SJSA1 (cell line): Measurements from ENCODE around the gene HRH1. TPM values are rescaled to one million over a fixed set of nuclear protein-coding genes. Genes with fewer than 3 reads are reported as not detected.
"Not testable (repeated sequence)": the region's sequence is repeated elsewhere in the genome, so short reads cannot be mapped to it uniquely, and the experiment has no call there.

ENCODE experiments used
- DNase-seq, 2 experiments: peaks; one replicate each; pipeline ENCODE4 v3.0.0-alpha.2; 2015 to 2020; ENCODE audit warnings: low spot score in 2 of 2, low read depth in 1 of 2
- H3K27ac ChIP-seq: fragments of 250-450 bp; sonication (Bioruptor Pico); 2 replicates; pipeline ENCODE4 v1.5.1; 2020; ENCODE audit warnings: mild to moderate bottlenecking, moderate library complexity
- H3K27me3 ChIP-seq: fragments of 250-450 bp; sonication (Bioruptor Pico); replicated peaks from 2 replicates; pipeline ENCODE4 v1.5.1; 2020; ENCODE audit warnings: mild to moderate bottlenecking, moderate library complexity
- H3K36me3 ChIP-seq: fragments of 250-450 bp; sonication (Bioruptor Pico); 2 replicates; pipeline ENCODE4 v1.5.1; 2020; ENCODE audit warnings: mild to moderate bottlenecking
- H3K4me1 ChIP-seq: fragments of 250-450 bp; sonication (Bioruptor Pico); replicated peaks from 2 replicates; pipeline ENCODE4 v1.6.1; 2021; ENCODE audit warnings: mild to moderate bottlenecking
- H3K4me3 ChIP-seq: fragments of 250-450 bp; sonication (Bioruptor Pico); 2 replicates; pipeline ENCODE4 v1.5.1; 2020; ENCODE audit warnings: mild to moderate bottlenecking
- H3K9me3 ChIP-seq: fragments of 250-450 bp; sonication (Bioruptor Pico); replicated peaks from 2 replicates; pipeline ENCODE4 v1.5.1; 2020; ENCODE audit warnings: mild to moderate bottlenecking
- total RNA-seq: library from RNA; depleted of rRNA; stranded (reverse); fragments of >200 nt; shearing (Covaris generic); gene quantifications from 2 replicates; pipeline ENCODE4 v1.2.3, GENCODE V29; 2014

HRH1 gene
- total RNA-seq, 1 experiment from 2014 or later = 21.9 TPM

DNA sequence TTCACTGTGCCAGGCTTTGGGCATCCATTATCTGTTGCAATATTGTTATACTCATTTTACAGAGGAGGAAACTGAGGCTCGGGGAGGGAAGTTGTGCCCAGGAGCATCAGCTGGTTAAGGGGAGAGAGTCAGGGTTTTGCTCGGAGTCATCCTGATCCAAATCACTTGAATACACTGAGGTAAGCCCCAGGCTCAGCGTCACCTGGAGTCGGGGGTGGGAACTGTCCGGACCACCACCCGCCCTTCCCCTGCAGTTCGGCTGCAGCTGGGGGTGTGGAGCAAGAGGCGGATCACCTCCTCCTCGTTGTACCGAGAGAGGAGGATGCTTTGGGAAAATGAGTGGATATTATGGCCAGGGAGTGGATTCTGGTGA is 646 bp downstream of the HRH1 start:
- peak overlapping the region; percentile 71 for H3K27ac ChIP-seq
- peak in 1 of 2 experiments; percentile 44 for DNase-seq

GRCh38 chr3:11155341-11156025 is 1.2 kb downstream of the HRH1 start:
- Histone ChIP-seq H3K4me3 (peak overlapping the region; percentile 80), H3K36me3 (peaks cover 14% of the 10 kb centered on the region), H3K9me3 (no peaks in the 10 kb centered on the region), H3K27me3 (no peaks in the 10 kb centered on the region), H3K27ac (peak overlapping the region; percentile 71; the same call in 1 of the 2 replicates), H3K4me1 (peaks cover 44% of the 10 kb centered on the region)
- peak; percentile 65 to 80 for DNase-seq

More for the DNA sequence above, 646 bp downstream of the HRH1 start:
- peaks cover 8% of the 10 kb centered on the region for H3K36me3 ChIP-seq
- H3K27me3 ChIP-seq = no peaks in the 10 kb centered on the region
- H3K4me3 ChIP-seq = peak overlapping the region; percentile 80
- peaks cover 39% of the 10 kb centered on the region for H3K4me1 ChIP-seq
- no peaks in the 10 kb centered on the region for H3K9me3 ChIP-seq

DNA sequence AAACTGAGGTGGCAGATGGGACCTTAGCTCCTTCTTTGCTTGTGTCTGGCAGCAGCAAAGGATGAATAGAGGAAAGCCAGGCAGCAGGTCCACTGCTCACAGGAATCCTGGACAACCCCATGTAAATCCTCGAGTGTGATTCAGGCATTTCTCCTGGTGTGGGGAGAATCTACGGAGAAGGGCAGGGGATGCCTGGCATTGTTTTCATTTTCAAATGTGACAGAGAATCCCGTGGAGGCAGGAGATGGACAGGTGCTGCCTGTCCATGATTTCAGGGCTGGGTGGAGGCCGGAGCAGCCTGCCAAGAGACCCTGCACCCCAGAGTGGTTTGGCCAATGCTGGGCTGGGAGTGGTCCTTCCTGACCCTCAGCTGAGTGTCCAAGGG is 1.7 kb downstream of the HRH1 start:
- Histone ChIP-seq H3K27ac (no peak overlapping the region), H3K36me3 (peaks cover 19% of the 10 kb centered on the region), H3K27me3 (no peaks in the 10 kb centered on the region), H3K9me3 (no peaks in the 10 kb centered on the region), H3K4me3 (no peak overlapping the region; the same call in 1 of the 2 replicates), H3K4me1 (peaks cover 49% of the 10 kb centered on the region)
- no peak for DNase-seq

- H3K9me3 ChIP-seq = no peaks in the 10 kb centered on the region
- H3K4me3 ChIP-seq = no peak overlapping the region
- no peak for DNase-seq
- peaks cover 49% of the 10 kb centered on the region for H3K4me1 ChIP-seq
- no peak overlapping the region for H3K27ac ChIP-seq
- no peaks in the 10 kb centered on the region for H3K27me3 ChIP-seq
- peaks cover 24% of the 10 kb centered on the region for H3K36me3 ChIP-seq
Observed at GRCh38 chr3:11157421-11157820, 3.1 kb downstream of the HRH1 start.

- Histone ChIP-seq H3K36me3 (peaks cover 24% of the 10 kb centered on the region), H3K4me1 (peaks cover 41% of the 10 kb centered on the region), H3K4me3 (no peak overlapping the region), H3K27ac (peak overlapping the region; percentile 40), H3K27me3 (no peaks in the 10 kb centered on the region), H3K9me3 (no peaks in the 10 kb centered on the region)
- peak; percentile 61 to 73 for DNase-seq
Observed at GRCh38 chr3:11159421-11159904, 5.2 kb downstream of the HRH1 start.

DNA sequence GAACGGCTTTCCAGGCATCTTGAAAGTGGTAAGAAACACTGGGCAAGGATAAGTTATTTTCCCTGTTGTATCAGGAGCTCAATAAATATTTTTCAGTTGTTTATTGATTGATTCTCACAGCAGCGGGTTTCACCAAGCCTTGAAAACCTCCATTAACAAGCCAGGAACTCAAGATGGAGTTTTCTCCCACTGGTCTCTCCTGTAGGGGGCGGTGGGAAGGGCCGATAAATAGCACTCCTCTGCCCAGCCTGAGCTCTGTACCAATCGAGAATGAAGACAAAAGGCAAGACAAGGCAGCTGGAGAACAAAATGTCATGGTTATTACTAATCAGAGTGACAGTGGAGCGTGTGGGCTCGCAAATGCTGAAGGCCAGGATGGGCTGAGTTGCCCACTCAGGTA is 7.4 kb downstream of the HRH1 start:
- Histone ChIP-seq H3K4me1 (peaks cover 23% of the 10 kb centered on the region), H3K36me3 (peaks cover 22% of the 10 kb centered on the region), H3K27ac (no peak overlapping the region), H3K9me3 (no peaks in the 10 kb centered on the region), H3K4me3 (no peak overlapping the region), H3K27me3 (no peaks in the 10 kb centered on the region)
- no peak for DNase-seq

GRCh38 chr3:11162401-11163345 is 8.4 kb downstream of the HRH1 start:
- no peak for DNase-seq
- no peaks in the 10 kb centered on the region for H3K9me3 ChIP-seq
- H3K4me3 ChIP-seq = no peak overlapping the region
- no peaks in the 10 kb centered on the region for H3K27me3 ChIP-seq
- no peak overlapping the region for H3K27ac ChIP-seq
- peaks cover 25% of the 10 kb centered on the region for H3K4me1 ChIP-seq
- peaks cover 22% of the 10 kb centered on the region for H3K36me3 ChIP-seq

DNA sequence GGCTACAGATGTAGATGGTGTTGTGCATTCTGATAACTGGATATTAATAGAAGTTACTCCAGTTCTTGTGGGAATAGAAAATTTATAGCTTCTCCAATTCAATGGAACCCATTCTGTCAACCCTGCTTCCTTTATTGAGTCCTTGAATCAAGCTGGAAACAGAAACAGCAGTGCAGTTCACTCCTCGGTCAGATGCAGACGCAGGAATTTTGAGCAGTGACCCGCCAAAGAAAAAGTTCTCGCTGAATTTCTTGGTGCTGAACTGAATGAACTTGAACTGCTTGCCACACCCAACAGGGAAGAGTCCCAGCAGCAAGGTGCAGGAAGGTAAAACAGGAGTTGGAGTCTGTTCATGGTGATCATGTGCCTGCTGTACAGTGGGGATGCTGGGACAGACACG is 10.3 kb downstream of the HRH1 start:
- H3K27me3 ChIP-seq = no peaks in the 10 kb centered on the region
- H3K4me3 ChIP-seq = no peak overlapping the region
- H3K36me3 ChIP-seq = peaks cover 35% of the 10 kb centered on the region
- peaks cover 34% of the 10 kb centered on the region for H3K4me1 ChIP-seq
- no peak for DNase-seq
- no peaks in the 10 kb centered on the region for H3K9me3 ChIP-seq
- H3K27ac ChIP-seq = no peak overlapping the region

GRCh38 chr3:11165476-11165875 is 11.2 kb downstream of the HRH1 start:
- H3K27ac ChIP-seq = no peak overlapping the region
- no peaks in the 10 kb centered on the region for H3K27me3 ChIP-seq
- H3K9me3 ChIP-seq = no peaks in the 10 kb centered on the region
- peaks cover 34% of the 10 kb centered on the region for H3K4me1 ChIP-seq
- H3K36me3 ChIP-seq = peaks cover 27% of the 10 kb centered on the region
- DNase-seq = no peak
- H3K4me3 ChIP-seq = no peak overlapping the region

GRCh38 chr3:11166807-11167400 is 12.6 kb downstream of the HRH1 start:
- not testable (repeated sequence) for H3K27ac ChIP-seq, H3K4me3 ChIP-seq, H3K27me3 ChIP-seq, DNase-seq, H3K9me3 ChIP-seq
- Histone ChIP-seq H3K4me1 (peaks cover 43% of the 10 kb centered on the region), H3K36me3 (peaks cover 17% of the 10 kb centered on the region)

- Histone ChIP-seq H3K27me3 (no peaks in the 10 kb centered on the region), H3K36me3 (peaks cover 17% of the 10 kb centered on the region), H3K27ac (no peak overlapping the region), H3K4me1 (peaks cover 47% of the 10 kb centered on the region), H3K9me3 (no peaks in the 10 kb centered on the region), H3K4me3 (no peak overlapping the region)
- no peak for DNase-seq
Observed at GRCh38 chr3:11167590-11167989, 13.3 kb downstream of the HRH1 start.

- peak overlapping the region; percentile 82 for H3K27ac ChIP-seq
- peaks cover 47% of the 10 kb centered on the region for H3K4me1 ChIP-seq
- peaks cover 17% of the 10 kb centered on the region for H3K36me3 ChIP-seq
- no peaks in the 10 kb centered on the region for H3K9me3 ChIP-seq
- H3K27me3 ChIP-seq = no peaks in the 10 kb centered on the region
- no peak overlapping the region for H3K4me3 ChIP-seq
- no peak for DNase-seq
Observed at GRCh38 chr3:11168406-11168805, 14.1 kb downstream of the HRH1 start.

DNA sequence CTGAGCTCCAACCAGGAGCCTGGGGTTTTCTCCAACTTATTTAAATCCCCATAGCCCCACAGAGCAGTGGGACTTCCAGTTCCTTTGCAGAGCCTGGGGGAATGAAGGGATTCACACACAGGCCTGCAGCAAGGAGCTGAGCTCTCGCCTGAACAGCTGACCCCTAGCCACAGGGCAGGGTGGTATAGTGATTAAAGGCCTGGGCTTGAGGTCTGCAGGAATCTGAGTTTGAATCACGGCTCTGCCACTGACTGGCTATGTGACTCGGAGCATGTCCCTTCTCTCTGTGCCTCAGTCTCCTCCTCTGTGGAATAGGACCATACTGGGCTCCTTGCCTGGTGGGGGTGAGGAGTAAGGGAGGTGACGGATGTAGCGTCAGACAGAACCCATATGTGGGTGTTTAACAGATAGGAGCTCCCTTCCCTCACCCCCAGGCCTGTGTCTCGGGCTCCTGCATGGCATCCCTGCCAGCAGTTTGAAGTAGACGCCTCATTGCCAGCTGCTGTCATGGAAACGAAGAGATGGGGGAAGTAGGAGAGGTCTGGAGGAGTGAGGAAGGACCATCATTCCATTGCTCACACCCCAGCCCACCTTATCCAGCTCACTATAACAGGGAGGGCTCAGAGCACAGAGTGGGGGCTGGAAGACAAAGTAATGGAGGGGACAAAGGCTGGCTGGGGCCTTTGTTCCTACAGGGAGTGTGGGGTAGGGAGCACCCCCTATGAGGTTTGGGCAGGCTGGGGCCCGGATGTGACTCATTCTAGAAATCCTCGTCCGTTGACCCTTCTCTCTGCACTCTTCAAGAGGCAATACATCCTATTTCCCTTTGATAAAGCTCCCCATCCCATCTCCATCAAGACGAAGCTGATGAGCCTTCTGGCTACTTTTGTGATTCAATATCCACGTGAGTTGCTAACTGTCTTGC is 14.8 kb downstream of the HRH1 start:
- no peaks in the 10 kb centered on the region for H3K27me3 ChIP-seq
- no peak overlapping the region for H3K4me3 ChIP-seq
- peaks cover 17% of the 10 kb centered on the region for H3K36me3 ChIP-seq
- peak; percentile 76 to 77 for DNase-seq
- peak overlapping the region; percentile 82 for H3K27ac ChIP-seq
- peaks cover 47% of the 10 kb centered on the region for H3K4me1 ChIP-seq
- H3K9me3 ChIP-seq = no peaks in the 10 kb centered on the region
